ENCODE results near the gene RPL22L1.

- TF ChIP-seq, protein P1, sequence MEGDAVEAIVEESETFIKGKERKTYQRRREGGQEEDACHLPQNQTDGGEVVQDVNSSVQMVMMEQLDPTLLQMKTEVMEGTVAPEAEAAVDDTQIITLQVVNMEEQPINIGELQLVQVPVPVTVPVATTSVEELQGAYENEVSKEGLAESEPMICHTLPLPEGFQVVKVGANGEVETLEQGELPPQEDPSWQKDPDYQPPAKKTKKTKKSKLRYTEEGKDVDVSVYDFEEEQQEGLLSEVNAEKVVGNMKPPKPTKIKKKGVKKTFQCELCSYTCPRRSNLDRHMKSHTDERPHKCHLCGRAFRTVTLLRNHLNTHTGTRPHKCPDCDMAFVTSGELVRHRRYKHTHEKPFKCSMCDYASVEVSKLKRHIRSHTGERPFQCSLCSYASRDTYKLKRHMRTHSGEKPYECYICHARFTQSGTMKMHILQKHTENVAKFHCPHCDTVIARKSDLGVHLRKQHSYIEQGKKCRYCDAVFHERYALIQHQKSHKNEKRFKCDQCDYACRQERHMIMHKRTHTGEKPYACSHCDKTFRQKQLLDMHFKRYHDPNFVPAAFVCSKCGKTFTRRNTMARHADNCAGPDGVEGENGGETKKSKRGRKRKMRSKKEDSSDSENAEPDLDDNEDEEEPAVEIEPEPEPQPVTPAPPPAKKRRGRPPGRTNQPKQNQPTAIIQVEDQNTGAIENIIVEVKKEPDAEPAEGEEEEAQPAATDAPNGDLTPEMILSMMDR (IDR thresholded peaks at IDR 0.05; ENCODE audit: borderline replicate concordance, extremely low read depth, low read length, poor library complexity, severe bottlenecking): no peak
- TF ChIP-seq EZH2 (IDR thresholded peaks at IDR 0.05; ENCODE audit: borderline replicate concordance, low read depth, low read length, severe bottlenecking): no peak
These were observed 7.2 kb downstream of the RPL22L1 start for GRCh38 chr3:170862618-170863374.

Data from DND-41 (cell line).